CMK (cell line): Measurements from ENCODE around the gene TBC1D5.
"Not testable (repeated sequence)": the region's sequence is repeated elsewhere in the genome, so short reads cannot be mapped to it uniquely, and the experiment has no call there.

Source experiments
- DNase-seq: peaks from one replicate; pipeline ENCODE4 v3.0.0-alpha.2; 2010; ENCODE audit warnings: low read depth

TBC1D5 gene

DNA sequence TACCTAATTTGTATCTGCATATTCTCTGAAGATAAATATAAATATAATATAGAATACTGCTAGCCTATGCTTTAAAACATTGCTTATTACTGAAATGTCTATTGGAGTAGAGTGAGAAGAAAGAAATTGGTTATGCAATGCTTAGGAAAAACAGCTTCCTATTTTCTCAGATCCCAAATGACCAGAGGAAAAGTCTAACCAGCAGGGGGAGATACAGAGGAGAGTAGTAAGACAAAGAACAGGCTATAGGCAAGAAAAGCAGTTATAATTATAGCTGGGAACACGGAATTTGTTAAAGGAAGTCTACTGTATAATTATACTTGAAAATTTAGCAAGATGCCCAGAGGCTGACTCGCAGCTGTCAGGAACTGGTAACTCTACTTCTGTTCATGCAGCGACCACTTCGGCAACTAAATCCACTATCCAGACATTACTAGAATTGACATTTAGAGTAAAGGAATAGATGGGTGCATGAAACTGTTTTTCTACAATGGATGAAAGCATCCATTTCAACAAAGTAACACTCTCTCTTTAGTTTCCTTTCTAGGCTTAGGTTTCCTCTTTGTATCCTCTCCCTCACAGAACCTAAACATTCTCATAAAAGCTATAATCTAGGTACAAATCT lies 97.2 kb downstream of the TBC1D5 start:
- no peak for DNase-seq

GRCh38 chr3:17643691-17644090 lies 98.7 kb downstream of the TBC1D5 start:
- no peak for DNase-seq

- no peak for DNase-seq
Observed at GRCh38 chr3:17642474-17642873, 100.0 kb downstream of the TBC1D5 start.

GRCh38 chr3:17640466-17640865 lies 102.0 kb downstream of the TBC1D5 start:
- DNase-seq, result no peak

DNA sequence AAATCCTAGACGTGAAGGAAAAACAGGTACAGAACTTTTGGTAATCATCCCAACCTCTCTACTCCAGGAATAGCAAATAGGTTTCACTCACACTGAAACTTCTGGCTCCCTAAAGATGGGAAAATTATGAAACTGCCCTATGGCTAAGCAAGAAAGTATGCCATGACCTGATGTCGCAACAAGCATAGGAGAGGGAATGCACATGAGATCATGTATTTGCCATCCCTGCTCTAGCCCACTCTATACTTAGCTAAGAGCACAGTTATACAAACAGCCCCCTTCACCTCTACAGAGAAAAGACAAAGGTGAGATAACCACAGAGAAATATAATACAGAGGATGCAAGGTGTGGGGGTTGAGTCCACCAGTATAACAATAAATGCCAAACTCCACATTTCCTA lies 102.7 kb downstream of the TBC1D5 start:
- DNase-seq, result no peak

DNA sequence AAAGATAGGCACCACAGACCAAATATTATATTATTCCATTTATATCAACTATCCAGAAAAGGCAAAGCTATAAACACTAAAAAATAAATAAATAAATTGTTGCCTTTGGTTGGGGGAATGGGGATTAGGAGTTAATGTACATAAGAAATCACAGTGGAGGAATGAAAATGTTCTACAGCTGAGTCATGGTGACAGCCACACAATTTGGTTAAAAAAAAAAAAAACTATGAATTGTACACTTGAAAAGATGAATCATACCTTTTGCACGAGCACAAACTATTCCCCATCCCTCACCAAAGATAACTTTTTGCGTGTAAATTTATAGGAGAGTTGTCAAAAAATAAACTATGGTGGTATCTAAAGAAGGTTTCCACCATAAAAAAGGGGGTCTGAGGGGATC lies 103.2 kb downstream of the TBC1D5 start:
- DNase-seq, result no peak

DNA sequence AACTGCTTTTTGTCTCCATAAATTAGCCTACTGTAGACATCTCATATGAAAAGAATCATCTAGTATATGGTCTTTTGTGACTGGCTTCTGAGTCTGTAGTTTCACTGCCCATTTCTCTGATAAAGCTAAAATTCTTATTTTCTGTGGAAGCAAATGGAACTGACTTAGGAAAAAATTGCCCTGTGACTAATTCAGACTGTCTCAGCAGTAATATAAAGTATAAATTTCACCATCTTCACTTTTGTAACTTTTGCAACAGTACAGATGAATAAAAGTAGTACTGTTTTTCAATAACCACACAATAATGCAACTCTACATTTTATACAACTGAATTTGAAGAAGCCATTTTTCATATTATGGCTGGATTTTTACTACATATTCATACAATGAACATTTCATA lies 104.1 kb downstream of the TBC1D5 start:
- DNase-seq, result no peak

DNA sequence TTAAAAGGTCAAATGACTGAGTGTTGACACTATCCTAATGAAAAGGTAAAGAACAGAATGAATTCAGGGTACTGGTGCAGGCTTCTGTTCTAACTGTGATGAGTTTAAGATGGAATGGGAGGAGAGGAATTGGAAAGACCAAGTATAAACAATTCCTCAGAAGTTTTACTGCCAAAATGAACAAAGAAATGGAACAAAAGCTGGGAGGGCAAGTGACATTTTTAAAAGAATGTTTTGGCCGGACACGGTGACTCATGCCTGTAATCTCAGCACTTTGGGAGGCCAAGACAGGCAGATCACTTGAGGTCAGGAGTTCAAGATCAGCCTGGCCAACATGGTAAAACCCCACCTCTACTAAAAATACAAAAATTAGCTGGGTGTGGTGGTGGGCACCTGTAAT lies 106.8 kb downstream of the TBC1D5 start:
- not testable (repeated sequence) for DNase-seq

GRCh38 chr3:17634964-17635363 lies 107.5 kb downstream of the TBC1D5 start:
- no peak for DNase-seq

GRCh38 chr3:17634201-17634600 lies 108.2 kb downstream of the TBC1D5 start:
- no peak for DNase-seq

DNA sequence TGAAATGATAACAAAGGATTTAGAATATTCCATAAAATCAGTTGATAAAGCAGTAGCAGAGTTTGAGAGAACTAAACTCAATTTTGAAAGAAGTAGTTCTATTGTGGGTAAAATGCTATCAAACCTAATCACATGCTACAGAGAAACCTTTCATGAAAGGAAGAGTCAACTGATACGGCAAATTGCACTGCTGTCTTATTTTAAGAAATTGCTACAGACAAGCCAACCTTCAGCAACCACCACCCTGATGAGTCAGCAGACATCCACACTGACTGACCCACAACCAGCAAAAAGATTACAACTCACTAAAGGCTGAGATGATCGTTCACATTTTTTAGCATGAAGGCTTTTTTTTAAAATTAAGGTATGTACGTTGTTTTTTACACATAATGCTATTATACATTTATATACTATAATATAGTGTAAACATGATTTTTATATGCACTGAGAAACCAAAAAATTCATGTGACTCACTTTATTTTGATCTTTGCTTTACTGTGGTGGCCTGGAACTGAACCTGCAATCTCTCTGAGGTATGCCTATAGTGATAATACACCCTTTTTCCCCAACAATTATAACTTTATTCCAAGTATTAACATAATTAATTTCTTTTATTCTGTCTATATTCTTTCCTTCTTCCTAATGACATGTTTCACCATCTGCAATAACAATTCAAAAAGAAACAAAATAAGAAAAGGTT lies 109.9 kb downstream of the TBC1D5 start:
- peak; percentile 27 for DNase-seq

DNA sequence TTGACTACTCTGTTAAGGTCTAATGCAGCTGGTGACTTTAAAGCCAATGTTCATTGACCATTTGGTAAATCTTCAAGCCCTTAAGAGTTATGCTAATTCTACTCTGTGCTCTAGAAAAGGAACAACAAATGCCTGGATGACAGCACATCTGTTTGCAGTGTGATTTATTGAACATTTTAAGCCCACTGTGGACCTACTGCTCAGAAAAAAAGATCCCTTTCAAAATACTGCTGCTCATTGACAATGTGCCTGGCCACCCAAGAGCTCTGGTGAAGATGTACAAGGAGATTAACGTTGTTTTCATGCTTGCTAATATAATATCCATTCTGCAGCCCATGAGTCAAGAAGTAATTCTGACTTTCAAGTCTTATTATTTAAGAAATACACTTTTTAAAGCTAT lies 110.8 kb downstream of the TBC1D5 start:
- no peak for DNase-seq

DNA sequence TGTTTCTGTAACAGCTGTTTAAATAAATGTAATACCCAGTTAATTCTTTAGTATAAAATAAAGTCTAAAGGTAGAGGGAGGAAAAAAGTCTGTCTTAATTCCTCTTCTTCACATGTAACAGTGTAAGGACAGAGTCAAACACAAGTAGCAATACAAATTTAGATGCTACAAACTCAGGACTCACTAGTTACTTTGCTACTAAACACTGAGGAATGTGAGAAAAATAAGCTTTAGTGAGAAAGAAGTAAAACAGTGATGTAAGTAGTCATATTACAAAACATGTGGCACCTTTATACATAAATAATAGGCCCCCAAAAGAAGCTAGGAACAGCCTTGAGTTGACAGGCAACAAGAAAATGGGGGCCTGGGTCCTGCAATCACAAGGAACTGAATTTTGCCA lies 113.0 kb downstream of the TBC1D5 start:
- DNase-seq, result no peak

- DNase-seq, result no peak
Observed at GRCh38 chr3:17626395-17626794, 116.0 kb downstream of the TBC1D5 start.

GRCh38 chr3:17625133-17625532 lies 117.3 kb downstream of the TBC1D5 start:
- DNase-seq, result no peak

GRCh38 chr3:17623464-17623863 lies 119.0 kb downstream of the TBC1D5 start:
- DNase-seq, result no peak

GRCh38 chr3:17619968-17620367 lies 122.5 kb downstream of the TBC1D5 start:
- DNase-seq, result no peak

GRCh38 chr3:17613017-17613416 lies 129.4 kb downstream of the TBC1D5 start:
- DNase-seq, result not testable (repeated sequence)

GRCh38 chr3:17607905-17608304 lies 134.5 kb downstream of the TBC1D5 start:
- DNase-seq, result no peak

- DNase-seq, result no peak
Observed at GRCh38 chr3:17605934-17606333, 136.5 kb downstream of the TBC1D5 start.

- no peak for DNase-seq
Observed at GRCh38 chr3:17605032-17605431, 137.4 kb downstream of the TBC1D5 start.

DNA sequence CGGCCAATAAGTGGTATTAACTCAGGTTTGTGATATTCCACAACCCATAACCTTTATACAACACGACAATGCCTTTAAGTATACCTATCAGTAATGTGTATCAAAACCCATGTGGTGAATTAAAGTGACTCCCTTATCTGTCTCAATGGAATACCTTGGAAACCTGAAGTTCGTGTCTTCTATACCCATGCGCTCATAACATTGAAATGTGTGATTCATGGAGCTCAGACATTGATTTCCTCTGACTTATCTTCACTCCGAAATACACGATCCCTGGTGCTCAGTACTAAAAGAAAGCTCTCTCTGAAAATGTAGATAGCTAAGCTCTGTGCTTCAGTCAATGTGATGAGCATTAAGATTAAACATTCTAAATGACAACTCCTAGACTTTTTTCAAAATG lies 140.3 kb downstream of the TBC1D5 start:
- DNase-seq, result no peak

DNA sequence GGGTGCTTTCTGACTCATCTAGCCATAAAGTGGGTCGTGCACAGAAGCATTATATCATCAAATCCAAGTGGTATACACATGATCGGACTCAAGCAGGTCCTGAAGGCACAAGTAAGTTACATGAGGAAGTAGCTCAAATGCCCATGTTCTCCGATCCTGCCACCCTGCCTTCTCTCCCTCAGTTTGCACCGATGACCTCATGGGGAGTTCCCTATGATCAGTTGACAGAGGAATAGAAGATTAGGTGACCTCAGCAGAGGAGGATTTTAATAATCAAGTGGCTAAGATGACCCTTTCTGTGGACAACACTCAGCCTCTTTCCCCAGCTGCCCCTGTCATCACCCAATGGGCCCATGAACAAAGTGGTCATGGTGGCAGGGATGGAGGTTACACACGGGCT lies 149.5 kb downstream of the TBC1D5 start:
- DNase-seq, result no peak

DNA sequence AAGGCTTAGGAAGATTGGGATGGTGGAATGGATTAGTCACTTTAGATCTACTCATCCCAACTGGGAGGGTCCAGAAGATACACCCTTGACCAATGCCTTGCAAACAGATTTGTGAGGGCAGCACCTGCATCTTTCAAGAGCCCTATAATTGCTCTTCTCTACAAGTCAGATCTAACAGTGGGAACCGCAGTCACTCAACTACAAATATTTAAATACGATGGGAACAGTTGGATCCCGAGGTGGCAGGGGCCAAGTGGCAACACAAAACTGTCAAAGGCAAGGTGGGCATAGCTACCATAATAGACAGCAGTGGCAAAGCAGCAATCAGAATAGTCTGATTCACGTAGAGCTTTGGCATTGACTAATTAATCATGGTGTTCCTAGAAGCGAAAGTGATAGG lies 152.0 kb downstream of the TBC1D5 start:
- no peak for DNase-seq
